Measurements from ENCODE around the gene CDC26.

DNA sequence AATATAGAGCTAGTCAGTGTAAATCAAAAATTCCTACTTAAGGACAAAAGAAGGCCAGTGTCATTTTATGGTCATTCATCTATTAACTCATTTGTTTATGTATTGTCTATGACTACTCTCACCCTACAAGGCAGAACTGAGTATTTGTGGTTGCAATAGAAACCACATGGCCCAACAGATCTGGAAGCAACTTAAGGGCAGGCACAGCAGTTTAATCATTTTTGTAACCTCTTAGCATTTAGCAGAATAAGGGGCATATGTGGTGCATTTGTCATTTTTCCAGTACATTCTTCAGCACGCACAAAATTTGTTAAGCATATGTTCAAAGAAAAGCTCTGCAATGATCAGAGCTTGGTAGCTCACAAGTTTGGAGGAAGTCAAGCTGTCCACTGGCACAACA lies 55.4 kb downstream of the CDC26 start:
- TF ChIP-seq EZH2 (IDR thresholded peaks at IDR 0.05; ENCODE audit: low read length, unreplicated experiment): no peak
- TF ChIP-seq, protein P1, sequence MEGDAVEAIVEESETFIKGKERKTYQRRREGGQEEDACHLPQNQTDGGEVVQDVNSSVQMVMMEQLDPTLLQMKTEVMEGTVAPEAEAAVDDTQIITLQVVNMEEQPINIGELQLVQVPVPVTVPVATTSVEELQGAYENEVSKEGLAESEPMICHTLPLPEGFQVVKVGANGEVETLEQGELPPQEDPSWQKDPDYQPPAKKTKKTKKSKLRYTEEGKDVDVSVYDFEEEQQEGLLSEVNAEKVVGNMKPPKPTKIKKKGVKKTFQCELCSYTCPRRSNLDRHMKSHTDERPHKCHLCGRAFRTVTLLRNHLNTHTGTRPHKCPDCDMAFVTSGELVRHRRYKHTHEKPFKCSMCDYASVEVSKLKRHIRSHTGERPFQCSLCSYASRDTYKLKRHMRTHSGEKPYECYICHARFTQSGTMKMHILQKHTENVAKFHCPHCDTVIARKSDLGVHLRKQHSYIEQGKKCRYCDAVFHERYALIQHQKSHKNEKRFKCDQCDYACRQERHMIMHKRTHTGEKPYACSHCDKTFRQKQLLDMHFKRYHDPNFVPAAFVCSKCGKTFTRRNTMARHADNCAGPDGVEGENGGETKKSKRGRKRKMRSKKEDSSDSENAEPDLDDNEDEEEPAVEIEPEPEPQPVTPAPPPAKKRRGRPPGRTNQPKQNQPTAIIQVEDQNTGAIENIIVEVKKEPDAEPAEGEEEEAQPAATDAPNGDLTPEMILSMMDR (conservative IDR thresholded peaks at IDR 0.05; ENCODE audit: low read depth, low read length): no peak

Measured in PC-3 (cell line).